Forelimb muscle (tissue), 1 donor: ENCODE measurements around the gene CYP4F3. TPM values are rescaled to one million over a fixed set of nuclear protein-coding genes. Genes with fewer than 3 reads are reported as not detected.
"Not testable (repeated sequence)": the region's sequence is repeated elsewhere in the genome, so short reads cannot be mapped to it uniquely, and the experiment has no call there.

Experiments
- DNase-seq: peaks from one replicate; pipeline ENCODE4 v3.0.0-alpha.2; 2013; ENCODE audit warnings: low read depth
- polyA plus RNA-seq: library from polyadenylated mRNA; unstranded; fragments of 120-200 nt; gene quantifications from one replicate; pipeline ENCODE4 v1.2.1, GENCODE V29; 2013; ENCODE audit not compliant: insufficient read length

Gene CYP4F3
- polyA plus RNA-seq, 1 donor, result 0.24 TPM

DNA sequence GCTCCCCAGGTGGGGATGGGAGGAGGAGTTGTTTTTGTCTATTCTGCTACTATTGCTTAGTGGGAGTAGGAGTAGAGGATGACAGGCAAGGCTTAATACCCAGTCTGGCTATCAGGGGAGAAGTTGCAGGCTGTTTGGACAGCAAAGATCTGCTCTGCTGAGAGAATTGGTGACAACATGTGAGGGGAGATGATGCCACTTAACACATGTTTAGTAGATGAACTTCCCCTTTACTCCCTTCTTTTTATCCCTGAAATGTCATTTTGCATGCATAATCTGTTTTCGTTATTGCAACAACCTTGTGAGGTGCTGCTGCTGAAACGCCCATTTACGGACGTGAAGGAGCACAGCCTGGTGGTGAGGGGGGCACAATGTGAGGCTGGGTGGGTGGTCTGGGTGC is 29.2 kb downstream of the CYP4F3 start:
- no peak for DNase-seq

DNA sequence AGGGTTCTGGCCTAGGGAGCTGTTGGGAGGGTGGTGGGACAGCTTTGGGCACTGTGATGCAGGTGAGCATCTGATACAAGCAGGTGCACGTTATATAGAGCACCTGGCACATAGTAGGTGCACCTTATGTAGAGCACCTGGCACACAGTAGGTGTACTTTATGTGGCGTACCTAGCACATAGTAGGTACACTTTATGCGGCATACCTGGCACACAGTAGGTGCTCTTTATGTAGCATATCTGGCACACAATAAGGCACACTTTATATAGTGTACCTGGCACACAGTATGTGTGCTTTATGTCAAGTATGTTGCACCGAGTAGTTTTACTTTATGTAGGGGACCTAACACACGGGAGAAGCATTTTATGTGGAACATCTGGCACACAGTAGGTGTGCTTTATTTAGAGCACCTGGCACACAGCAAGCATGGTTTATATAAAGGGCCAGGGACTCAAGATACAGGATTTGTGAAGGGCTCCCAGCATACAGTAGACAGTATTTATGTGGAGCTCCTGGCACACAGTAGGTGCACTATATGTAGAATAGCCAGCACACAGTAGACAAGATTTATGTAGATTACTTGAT is 30.6 kb downstream of the CYP4F3 start:
- DNase-seq, result no peak

DNA sequence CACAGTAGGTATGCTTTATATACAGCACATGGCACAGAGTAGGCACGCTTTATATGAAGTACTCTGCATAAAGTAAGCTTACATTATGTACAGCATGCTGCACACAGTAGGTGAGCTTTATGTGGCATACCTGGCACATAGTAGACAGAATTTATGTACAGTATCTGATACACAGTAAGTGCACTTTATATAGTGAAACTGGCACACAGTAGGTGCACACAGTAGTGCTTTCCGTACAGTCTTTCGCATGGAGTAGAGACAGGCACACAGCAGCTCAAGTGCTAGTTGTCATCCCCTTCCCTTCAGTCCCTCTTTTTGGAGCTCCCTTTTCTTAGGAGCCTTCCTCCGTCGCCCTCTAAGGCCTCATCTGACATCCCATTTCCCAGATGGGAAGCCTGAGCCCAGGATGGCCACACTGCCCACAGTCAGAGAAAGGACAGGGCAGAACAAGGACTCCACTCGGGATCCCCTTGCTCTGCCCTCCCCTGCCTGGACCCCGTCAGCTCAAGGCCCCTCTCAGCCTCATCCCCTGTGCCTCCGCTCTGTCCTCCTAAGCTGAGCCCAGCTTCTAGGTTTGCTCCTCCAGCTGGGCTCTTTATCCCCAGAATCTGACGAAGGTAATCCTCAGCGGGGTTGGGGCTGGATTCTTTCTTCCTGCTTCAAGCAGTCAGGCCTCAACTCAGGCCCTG is 31.3 kb downstream of the CYP4F3 start:
- peak; percentile 26 for DNase-seq

DNA sequence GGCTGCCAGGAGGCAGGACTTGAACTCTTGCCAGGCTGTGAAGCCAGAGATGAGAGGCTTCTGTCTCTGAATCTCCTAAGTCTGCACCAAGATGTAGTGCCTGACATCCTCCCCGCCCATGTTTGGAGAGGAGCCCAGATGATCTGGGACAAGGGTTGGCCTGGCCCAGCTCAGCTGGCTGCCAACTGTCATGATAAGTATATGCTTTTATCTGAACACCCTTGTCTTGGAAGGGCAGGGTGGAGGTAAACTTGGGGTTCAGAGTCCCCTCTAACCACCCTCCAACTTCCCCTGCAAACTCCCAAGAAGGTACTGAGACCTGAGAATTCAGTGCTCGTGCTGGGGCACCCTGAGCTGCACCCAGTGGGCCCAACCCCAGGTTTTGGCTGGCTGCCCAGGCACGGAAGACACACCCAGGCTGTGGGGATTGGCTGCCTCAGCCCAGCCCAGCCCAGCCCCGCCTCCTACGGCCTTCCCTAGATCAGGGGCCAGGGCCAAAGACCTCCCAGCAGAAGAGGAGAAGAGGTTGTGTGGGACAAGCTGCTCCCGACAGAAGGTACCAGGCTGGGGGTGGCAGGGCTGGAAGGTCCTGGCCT is 32.0 kb downstream of the CYP4F3 start, which contains the start of gene CYP4F12:
Gene CYP4F12 (plus strand): TSS at position 508 of the 596 bp plus-strand sequence. CDS start 443 bp downstream, outside the sequence.
- DNase-seq, result peak; percentile 1

DNA sequence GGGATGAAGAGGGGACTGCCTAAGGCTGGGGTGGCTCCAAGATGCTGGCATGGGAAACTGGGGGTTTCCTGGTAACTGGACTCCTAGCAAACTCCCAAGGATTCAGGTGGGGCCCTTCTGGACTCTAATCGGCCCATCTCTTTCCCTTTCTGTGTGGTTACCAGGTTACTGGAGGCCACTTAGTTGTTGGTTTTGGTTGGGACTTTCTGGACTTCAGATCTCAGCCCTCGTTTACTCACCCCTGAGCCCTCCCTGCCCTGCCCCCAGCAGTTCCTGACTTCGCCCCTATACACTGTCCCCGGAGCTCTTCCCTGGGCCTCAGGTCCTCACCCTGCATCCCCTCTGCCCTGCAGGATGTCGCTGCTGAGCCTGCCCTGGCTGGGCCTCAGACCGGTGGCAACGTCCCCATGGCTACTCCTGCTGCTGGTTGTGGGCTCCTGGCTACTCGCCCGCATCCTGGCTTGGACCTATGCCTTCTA is 32.5 kb downstream of the CYP4F3 start:
- no peak for DNase-seq

DNA sequence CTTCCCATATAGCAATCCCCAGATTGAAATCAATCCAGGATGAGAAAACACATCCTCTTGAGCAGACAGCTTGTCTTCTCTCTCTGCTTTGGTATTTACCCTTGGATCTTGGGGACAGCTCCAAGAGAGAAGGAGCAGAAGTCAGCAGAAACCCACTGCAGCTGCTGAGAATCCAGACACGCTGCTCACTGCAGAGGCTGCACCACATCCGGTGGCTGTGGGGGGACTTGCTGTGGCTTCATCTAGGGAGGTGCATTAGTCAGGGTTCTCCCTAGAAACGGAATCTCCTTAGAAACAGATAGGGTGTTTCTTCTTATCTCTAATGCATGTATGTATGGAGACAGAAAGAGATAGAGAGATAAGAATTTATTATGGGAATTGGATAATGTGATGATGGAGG is 34.9 kb downstream of the CYP4F3 start:
- DNase-seq, result no peak

DNA sequence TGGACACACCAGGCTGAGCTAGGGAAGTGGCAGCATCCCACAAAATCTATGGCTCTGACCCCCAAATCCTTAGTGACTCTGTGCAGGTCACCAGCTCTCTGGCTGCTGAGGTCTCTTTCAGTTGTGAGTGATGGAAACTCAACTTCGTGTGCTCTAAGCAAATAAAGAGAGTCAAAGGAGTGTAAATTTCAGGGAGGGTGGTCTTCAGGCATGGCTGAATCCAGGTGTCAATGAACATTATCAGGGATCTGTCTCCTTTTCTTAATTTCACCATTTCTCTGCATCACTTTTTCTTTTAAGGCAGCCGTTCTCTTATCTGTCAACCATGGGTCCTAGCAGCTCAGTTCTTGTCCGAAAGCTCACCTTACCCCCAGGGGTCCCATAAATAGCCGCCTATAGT is 38.4 kb downstream of the CYP4F3 start:
- no peak for DNase-seq

DNA sequence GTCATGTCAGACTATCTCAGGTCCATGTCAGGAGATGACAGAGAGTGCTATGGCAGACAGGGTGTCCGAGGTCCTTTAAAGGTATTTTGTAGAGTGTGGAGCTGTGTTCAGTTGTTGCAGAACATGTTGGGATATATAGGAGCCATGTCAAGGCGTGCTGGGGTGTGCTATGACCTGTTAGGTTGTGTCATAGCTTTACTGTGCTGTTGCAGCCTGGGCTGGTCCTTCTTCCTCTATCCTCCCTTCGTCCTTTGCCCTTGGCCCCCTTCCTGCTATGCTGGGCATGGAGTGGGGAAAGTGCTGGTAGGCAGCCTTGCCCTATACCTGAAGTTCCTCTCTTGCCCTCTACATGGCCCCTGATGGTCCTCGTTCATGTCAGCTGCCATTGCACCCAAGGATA is 39.2 kb downstream of the CYP4F3 start:
- not testable (repeated sequence) for DNase-seq

DNA sequence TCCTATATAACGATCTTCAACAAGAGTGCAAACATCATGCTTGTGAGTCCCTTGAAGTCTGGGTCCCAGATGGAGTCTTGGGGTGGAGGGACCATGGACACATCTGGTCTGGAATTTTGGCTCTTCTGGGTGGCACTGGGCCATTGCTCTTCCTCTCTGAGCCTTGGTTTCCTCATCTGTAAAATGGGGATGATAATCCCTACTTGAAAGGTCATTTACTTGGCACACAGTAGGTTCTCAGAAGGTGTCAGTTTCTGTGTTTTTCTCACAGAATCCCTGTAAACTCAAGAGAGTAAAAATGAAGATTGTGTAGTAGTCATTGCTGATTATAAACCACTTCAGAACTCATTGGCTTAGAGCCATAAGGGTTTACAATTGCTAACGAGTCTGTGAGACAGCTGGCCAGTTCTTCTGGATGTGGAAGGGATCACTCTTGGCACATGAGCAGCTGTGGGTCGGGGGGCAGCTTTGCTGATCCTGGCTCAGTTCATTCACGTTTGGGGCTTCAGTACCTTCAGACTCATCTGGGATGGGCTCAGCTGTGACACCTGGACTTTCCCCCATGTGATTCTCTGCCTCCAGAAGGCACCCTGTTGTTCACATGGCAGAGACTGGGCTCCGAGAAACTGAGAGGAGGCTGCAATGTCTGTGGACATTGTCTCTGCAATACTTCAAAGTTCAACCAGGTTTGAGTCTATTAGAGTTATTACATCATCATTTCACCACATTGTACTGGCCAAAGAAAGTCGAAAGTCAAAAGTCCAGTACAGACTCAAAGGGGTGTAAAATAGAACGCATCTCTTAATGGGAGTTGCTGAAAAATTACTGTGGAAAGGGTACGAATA is 40.0 kb downstream of the CYP4F3 start:
- no peak for DNase-seq

DNA sequence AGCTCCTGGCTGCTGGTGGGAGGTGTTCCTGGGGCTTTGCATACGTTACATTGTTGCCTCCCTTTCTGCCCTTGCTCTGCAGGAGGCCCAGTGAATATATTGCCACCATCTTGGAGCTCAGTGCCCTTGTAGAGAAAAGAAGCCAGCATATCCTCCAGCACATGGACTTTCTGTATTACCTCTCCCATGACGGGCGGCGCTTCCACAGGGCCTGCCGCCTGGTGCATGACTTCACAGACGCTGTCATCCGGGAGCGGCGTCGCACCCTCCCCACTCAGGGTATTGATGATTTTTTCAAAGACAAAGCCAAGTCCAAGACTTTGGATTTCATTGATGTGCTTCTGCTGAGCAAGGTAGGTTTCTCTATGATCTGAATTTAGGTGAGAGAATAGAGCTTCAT is 42.7 kb downstream of the CYP4F3 start:
- no peak for DNase-seq

DNA sequence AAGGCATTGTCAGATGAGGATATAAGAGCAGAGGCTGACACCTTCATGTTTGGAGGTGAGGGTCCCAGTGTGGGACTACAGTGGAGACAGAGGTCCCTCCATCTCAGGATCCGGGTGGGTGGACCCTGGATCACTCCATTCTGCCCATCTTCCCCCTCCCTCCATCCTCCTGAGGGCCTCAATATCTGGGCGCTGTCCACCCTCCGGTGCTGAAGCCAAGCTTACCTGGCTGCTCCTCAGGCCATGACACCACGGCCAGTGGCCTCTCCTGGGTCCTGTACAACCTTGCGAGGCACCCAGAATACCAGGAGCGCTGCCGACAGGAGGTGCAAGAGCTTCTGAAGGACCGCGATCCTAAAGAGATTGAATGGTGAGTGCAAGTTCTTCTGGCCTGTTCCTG is 44.1 kb downstream of the CYP4F3 start:
- DNase-seq, result no peak

DNA sequence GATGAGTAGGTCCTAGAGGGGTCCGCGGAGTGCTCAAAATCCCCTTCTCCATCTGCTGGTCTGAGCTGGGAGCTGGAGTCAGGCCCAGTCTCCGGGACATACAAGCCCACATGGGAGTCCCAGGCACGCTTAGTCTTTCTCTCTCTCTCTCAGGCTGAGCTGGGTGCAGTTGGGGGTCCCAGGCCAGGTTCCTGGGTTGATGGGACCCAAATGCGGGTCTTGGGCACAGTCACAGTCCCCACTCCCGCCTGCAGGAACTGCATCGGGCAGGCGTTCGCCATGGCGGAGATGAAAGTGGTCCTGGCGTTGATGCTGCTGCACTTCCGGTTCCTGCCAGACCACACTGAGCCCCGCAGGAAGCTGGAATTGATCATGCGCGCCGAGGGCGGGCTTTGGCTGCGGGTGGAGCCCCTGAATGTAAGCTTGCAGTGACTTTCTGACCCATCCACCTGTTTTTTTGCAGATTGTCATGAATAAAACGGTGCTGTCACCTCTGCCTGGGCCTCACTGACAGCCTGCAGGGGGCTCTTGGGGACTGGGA is 56.0 kb downstream of the CYP4F3 start:
- no peak for DNase-seq

DNA sequence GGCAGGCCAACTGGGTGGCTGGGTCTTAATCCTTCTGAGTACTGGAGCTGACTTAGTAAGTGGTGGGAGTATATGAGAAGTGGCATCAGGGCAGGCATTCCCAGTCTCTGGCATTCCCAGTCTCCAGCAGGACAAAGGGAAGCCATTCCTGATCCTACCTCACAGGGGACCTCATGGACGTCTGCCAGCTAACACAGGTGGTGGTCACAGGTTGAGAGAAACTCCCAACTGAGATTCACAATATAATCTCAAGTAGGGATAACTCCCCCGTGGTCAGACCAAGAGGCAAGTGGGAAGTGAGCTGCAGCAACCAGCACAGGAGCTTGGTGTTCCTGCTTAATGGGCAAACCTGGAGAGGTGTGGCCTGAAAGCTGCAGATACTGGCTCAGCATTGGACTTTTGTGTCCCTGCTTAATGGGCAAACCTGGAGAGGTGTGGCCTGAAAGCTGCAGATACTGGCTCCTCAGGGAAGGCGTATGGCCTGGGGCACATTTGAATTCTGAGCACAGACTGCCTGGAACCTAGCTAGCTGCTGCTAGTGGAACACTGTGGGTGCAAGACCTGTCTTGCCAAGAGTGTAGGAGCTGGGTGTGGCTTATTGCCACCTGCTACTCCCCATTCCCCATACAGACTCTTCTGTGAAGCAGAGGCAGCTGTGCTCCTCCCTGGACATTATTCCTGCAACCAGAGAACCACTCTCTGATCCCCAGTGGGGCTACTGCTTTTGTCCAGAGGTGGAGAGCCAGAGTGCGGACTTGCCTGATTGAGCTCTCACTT is 61.2 kb downstream of the CYP4F3 start:
- no peak for DNase-seq

DNA sequence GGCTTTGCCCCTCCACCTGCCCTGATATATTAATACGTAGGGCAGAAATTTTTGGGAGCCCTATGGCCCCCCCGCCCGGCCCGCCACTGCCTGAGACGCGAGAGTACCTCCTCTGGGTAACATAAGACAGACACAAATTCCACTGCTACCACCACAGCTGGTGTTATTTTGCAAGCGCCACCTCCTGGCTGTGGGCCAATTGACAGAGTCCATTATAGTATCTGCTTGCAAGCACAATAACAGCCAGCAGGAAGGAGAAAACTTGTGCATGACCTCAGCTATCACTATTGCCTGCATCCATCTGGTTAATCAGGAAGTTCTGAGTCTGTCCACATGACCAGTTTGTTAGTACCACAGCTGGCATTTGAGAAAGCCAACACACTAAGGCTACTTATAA is 61.8 kb downstream of the CYP4F3 start:
- DNase-seq, result peak; percentile 26

Other genes starting within 250 kb of the CYP4F3 start
- 69.5 TPM for gene AKAP8L, start 221.9 kb upstream of the CYP4F3 start, polyA plus RNA-seq
- 31.2 TPM for gene WIZ, start 190.9 kb upstream of the CYP4F3 start, polyA plus RNA-seq
- gene RASAL3, start 176.4 kb upstream of the CYP4F3 start, polyA plus RNA-seq, result 0.90 TPM
- gene PGLYRP2, start 161.4 kb upstream of the CYP4F3 start, polyA plus RNA-seq, result not detected
- not detected for gene CYP4F22, start 132.4 kb upstream of the CYP4F3 start, polyA plus RNA-seq
- gene CYP4F8, start 25.7 kb upstream of the CYP4F3 start, polyA plus RNA-seq, result not detected
- gene CYP4F12, start 32.2 kb downstream of the CYP4F3 start, polyA plus RNA-seq, result 0.62 TPM
- gene OR10H2, start 87.1 kb downstream of the CYP4F3 start, polyA plus RNA-seq, result not detected
- gene OR10H3, start 97.1 kb downstream of the CYP4F3 start, polyA plus RNA-seq, result not detected
- 0.04 TPM for gene OR10H5, start 146.8 kb downstream of the CYP4F3 start, polyA plus RNA-seq
- gene OR10H1, start 174.8 kb downstream of the CYP4F3 start, polyA plus RNA-seq, result 0.04 TPM